BLaER1 (cell line): Measurements from ENCODE around the gene VWA7.

Source experiments
- H3K27ac ChIP-seq: shearing (Covaris generic); formaldehyde crosslinking; 2 replicates; pipeline ENCODE4 v1.8.1; 2022
- H3K27me3 ChIP-seq: shearing (Covaris generic); formaldehyde crosslinking; 2 replicates; pipeline ENCODE4 v1.8.1; 2022
- H3K36me3 ChIP-seq: shearing (Covaris generic); formaldehyde crosslinking; 2 replicates; pipeline ENCODE4 v1.8.1; 2022
- H3K4me1 ChIP-seq: shearing (Covaris generic); formaldehyde crosslinking; 2 replicates; pipeline ENCODE4 v1.8.1; 2022
- H3K4me2 ChIP-seq: shearing (Covaris generic); formaldehyde crosslinking; 2 replicates; pipeline ENCODE4 v1.8.1; 2022
- H3K4me3 ChIP-seq: shearing (Covaris generic); formaldehyde crosslinking; 2 replicates; pipeline ENCODE4 v1.8.1; 2022
- H3K9ac ChIP-seq: shearing (Covaris generic); formaldehyde crosslinking; 2 replicates; pipeline ENCODE4 v1.8.1; 2022
- H3K9me3 ChIP-seq: shearing (Covaris generic); formaldehyde crosslinking; 2 replicates; pipeline ENCODE4 v1.8.1; 2022
- H4K20me1 ChIP-seq: shearing (Covaris generic); formaldehyde crosslinking; 2 replicates; pipeline ENCODE4 v1.8.1; 2022
- Cebpa-rat ChIP-seq: shearing (Covaris generic); IDR thresholded peaks from 2 replicates; pipeline ENCODE4 v1.8.1; 2022

VWA7 gene

DNA sequence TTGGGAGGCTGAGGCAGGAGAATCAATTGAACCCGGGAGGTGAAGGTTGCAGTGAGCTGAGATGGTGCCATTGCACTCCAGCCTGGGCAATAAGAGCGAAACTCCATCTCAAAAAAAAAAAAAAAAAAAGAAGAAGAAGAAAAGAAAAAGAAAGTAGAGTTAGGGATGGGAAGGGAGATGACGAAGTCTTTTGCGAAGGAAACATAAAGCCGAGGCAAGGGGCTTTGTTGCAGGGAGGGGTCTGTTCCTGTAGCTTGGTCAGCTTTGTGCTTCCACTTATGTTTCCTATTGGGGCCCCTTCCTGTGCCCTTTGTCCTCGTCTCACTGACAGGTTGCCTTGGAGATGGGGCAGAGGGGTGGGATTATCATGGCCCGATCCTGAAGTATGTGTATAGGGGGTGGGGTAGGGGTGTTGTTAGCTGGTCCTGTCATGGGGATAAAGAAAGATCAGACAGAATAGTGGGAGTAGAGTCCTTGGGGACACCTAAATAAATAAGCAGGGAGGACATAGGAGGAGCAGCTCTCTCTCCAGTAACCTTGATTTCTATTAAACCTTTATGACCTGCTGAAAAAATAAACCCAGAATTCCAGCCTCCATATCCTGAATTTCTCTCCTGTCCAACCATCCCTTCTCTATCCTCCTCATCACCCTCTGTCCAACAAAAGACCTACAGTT, 39.7 kb downstream of the VWA7 start:
- Histone ChIP-seq H3K27me3 (no peaks in the 10 kb centered on the region), H3K4me3 (peak overlapping the region; percentile 89), H3K9ac (peak overlapping the region; percentile 97), H3K27ac (peak overlapping the region; percentile 99), H4K20me1 (peaks cover 21% of the 10 kb centered on the region), H3K36me3 (peaks cover 34% of the 10 kb centered on the region), H3K4me1 (peaks cover 68% of the 10 kb centered on the region), H3K4me2 (peak overlapping the region; percentile 98), H3K9me3 (no peaks in the 10 kb centered on the region)
- no peak for TF ChIP-seq Cebpa-rat

DNA sequence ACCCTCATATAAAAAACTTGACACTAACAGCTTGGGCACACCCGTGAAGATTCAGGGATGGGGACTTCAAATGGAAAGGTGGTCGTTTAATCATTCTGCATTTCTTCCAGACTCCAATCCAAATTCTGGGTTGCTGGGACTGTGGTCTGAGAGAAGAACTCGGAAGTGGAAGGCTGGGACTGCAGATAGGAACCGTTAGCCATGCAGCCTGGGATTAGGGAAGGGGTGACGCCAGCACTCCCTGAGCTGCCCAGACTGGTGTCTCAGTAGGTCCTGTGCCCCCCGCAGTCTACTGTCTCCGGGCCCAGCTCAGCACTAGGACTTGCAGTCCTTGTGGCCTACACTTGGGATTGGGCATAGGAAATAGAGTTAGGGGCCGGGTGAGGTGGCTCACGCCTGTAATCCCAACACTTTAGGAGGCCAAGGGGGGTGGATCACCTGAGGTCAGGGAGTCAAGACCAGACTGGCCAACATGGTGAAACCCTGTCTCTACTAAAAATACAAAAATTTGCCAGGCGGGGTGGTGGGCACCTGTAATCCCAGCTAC, 40.3 kb downstream of the VWA7 start:
- peak overlapping the region; percentile 89 for H3K4me3 ChIP-seq
- TF ChIP-seq Cebpa-rat = no peak

DNA sequence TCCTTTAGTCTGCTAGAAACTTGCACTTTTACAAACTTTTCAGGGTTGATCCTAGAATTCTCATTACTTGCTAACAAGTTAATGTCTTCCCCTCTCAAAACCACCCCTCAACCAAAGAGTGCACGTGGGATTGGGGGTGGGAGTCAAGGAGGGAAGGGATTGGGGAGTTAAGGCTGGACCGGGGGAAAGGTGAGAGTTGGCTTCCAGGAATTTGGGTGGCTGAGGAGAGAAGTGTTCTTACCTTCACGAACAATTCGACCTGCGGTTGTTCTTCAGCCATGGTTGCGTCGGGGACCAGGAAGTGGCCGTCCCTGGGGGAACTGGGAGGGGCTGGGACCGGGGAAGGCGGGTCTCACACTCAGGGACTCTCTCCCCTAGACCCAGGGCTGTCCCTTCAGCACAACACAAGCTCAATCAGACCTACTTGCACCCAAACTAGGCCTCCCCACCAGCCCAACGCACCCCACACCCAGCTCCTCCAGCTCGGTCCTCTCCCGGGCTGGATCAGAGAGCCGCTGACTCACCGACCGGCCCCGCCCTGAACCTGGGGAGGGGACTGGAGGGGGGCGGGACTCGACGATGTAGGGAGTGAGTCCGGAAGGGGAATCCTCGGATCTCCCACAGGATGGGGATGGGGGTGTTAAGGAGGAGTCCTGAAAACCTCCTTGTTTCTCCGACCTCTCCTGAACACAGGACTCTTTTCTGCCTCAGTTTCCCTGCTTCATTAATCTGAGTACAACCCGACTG, 40.9 kb downstream of the VWA7 start, which contains the start of gene CLIC1:
Gene CLIC1 (minus strand): TSS at position 510 of the 747 bp plus-strand sequence. CDS start 230 bp downstream, at position 280.
- Histone ChIP-seq H3K9me3 (no peaks in the 10 kb centered on the region), H3K4me1 (peaks cover 68% of the 10 kb centered on the region), H3K4me3 (peak within 1 kb of the TSS; percentile 89), H3K36me3 (peaks cover 34% of the 10 kb centered on the region), H3K27me3 (no peaks in the 10 kb centered on the region), H3K9ac (peak within 1 kb of the TSS; percentile 97), H4K20me1 (peaks cover 33% of the 10 kb centered on the region), H3K27ac (peak within 1 kb of the TSS; percentile 99), H3K4me2 (peak within 1 kb of the TSS; percentile 98)
- TF ChIP-seq Cebpa-rat = no peak

More for the DNA sequence above, 40.3 kb downstream of the VWA7 start:
- peaks cover 68% of the 10 kb centered on the region for H3K4me1 ChIP-seq
- H4K20me1 ChIP-seq = peaks cover 27% of the 10 kb centered on the region
- H3K27ac ChIP-seq = peak overlapping the region; percentile 99
- no peaks in the 10 kb centered on the region for H3K9me3 ChIP-seq
- peaks cover 34% of the 10 kb centered on the region for H3K36me3 ChIP-seq
- peak overlapping the region; percentile 97 for H3K9ac ChIP-seq
- H3K4me2 ChIP-seq = peak overlapping the region; percentile 98
- H3K27me3 ChIP-seq = no peaks in the 10 kb centered on the region

DNA sequence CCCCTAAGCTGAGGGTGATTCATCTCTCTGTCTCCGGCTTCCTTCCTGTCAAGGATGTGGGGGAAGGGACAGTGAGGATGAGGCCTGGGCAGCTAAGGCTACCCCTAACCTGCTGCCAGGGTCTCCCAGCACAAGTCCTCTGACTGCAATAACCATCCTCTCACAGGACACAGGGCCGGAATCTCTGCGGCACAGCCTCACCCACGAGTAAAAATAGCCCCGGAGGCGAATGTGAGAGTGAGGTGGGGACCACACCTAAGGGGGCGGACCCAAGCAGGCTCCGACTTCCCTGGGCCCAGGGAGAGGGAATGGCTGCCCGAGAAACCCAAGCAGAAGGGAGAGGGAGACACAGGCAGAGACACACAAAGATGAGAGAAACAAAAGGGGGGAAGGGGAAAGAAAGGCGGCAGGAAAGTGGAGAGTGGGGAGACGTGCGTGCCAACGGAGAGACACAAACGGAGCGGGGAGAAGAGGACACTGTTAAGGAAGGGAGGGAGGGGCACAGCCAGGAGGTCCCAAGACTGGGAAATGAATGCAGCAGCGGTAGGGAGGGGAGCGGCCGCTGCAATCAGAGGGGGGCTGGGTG, 42.2 kb downstream of the VWA7 start:
- Histone ChIP-seq H3K4me2 (peak overlapping the region; percentile 98), H3K36me3 (peaks cover 43% of the 10 kb centered on the region), H3K27ac (peak overlapping the region; percentile 99), H3K4me3 (peak overlapping the region; percentile 89), H3K27me3 (no peaks in the 10 kb centered on the region), H3K9ac (peak overlapping the region; percentile 97), H3K4me1 (peaks cover 72% of the 10 kb centered on the region), H3K9me3 (no peaks in the 10 kb centered on the region), H4K20me1 (peaks cover 43% of the 10 kb centered on the region)
- no peak for TF ChIP-seq Cebpa-rat

DNA sequence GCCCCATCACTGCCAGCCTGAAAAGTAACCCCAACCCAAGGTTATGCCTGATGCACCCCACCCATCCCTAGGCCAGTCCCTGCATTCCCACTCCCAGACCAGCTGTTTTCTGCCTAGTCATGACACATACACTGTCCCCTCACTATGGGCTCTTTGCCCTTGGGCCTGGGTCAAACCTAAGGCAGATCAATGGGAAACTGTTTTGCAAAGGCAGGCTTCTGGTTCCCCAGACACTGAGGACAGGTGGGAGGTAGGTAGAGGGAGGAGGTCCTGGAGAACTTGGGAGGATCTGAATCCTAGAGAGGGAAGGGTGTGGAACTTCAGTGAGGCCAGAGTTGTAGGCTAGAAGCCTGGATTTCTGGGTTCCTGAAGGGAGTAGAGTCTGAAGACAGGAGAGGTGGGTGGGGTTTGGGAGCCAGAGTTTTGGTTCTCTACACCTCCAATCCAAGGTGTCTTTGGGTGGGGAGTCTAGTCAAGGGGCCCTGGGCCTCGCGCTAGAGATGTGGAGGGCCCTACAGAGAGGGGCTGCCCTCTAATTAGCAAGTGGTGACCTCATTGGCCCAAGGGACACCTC, 42.8 kb downstream of the VWA7 start:
- Histone ChIP-seq H3K36me3 (peaks cover 43% of the 10 kb centered on the region), H3K9ac (peak overlapping the region; percentile 97), H3K27ac (peak overlapping the region; percentile 99), H3K4me2 (peak overlapping the region; percentile 98), H3K27me3 (no peaks in the 10 kb centered on the region), H3K4me3 (peak overlapping the region; percentile 89), H3K9me3 (no peaks in the 10 kb centered on the region), H4K20me1 (peaks cover 43% of the 10 kb centered on the region), H3K4me1 (peaks cover 70% of the 10 kb centered on the region)
- TF ChIP-seq Cebpa-rat = no peak

DNA sequence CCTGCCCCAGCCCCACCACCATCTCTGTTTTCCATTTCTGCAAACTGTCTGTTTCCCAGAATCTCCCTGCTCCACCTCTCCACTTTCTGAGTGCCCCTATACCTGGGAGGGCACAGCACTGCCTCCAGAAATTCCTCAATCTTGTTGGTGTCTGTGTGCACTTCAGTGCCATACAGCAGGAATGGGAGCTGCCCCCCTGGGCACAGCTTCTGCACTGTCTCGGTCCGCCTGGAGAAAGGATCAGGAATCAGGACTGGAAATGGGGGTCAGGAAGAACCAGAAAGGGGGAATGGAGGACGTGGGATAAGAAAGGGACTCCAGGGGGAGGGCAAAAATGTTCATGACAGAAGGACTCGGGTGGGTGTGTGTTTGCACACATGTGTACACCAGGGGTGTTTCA, 43.4 kb downstream of the VWA7 start:
- no peak for TF ChIP-seq Cebpa-rat
- Histone ChIP-seq H3K27ac (peak overlapping the region; percentile 99), H4K20me1 (peaks cover 49% of the 10 kb centered on the region), H3K4me1 (peaks cover 69% of the 10 kb centered on the region), H3K36me3 (peaks cover 45% of the 10 kb centered on the region), H3K9me3 (no peaks in the 10 kb centered on the region), H3K27me3 (no peaks in the 10 kb centered on the region), H3K9ac (peak overlapping the region; percentile 97), H3K4me2 (peak overlapping the region; percentile 98), H3K4me3 (peak overlapping the region; percentile 89)

DNA sequence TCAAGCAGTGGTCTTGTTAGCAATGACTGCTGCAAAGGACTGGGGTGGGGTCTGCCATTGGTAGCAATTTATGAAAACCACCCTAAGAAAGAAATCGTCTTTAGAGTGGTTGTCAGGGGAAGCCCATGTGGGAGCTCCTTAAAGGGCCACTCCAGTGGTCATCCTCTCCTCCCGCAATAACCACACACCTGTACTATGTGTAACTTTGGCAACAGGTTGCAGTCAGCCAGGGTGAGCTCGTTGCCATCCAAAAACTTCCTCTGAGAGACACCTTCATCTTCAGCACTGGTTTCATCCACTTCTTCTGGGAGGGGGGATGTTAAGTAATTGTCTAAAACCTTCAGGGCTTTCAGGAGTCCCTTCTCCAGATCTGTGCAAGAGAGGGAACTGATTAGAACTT, 45.1 kb downstream of the VWA7 start:
- Histone ChIP-seq H3K4me3 (no peak overlapping the region), H3K27ac (no peak overlapping the region), H3K36me3 (peaks cover 53% of the 10 kb centered on the region), H3K9me3 (no peaks in the 10 kb centered on the region), H3K4me1 (peaks cover 72% of the 10 kb centered on the region), H3K4me2 (peak overlapping the region; percentile 20; the same call in 1 of the 2 replicates), H3K27me3 (no peaks in the 10 kb centered on the region), H3K9ac (no peak overlapping the region), H4K20me1 (peaks cover 63% of the 10 kb centered on the region)
- no peak for TF ChIP-seq Cebpa-rat

DNA sequence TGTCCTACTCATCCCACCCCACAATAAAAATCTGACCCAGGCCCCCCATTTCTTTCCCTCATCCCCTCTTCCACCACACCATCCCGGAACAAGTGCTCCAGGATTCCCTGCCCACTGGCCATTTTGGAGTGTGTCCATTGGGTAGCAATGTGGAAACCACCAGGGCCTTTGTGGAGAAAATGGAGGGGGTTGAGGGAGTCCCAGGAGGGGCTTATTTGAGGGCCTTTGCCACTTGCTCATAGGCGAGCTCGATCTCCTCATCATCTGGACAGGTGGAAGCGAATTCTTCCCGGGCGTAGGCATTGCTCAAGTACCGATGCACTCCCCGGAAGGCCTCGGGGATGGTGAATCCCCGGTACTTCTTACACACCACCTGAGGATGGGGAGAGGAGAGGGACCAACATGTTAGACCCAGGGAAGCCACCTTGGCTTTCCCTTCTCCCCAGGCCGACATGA, 46.5 kb downstream of the VWA7 start:
- H3K4me3 ChIP-seq = peak overlapping the region; percentile 94
- H3K9me3 ChIP-seq = no peaks in the 10 kb centered on the region
- peaks cover 74% of the 10 kb centered on the region for H4K20me1 ChIP-seq
- H3K36me3 ChIP-seq = peaks cover 67% of the 10 kb centered on the region
- H3K27ac ChIP-seq = 0 out of 2 replicates have a peak overlapping the region, but pooled peaks have one; percentile 88
- TF ChIP-seq Cebpa-rat = no peak
- H3K4me1 ChIP-seq = peaks cover 81% of the 10 kb centered on the region
- H3K9ac ChIP-seq = peak overlapping the region; percentile 89; the same call in 1 of the 2 replicates
- H3K4me2 ChIP-seq = peak overlapping the region; percentile 99
- H3K27me3 ChIP-seq = no peaks in the 10 kb centered on the region

DNA sequence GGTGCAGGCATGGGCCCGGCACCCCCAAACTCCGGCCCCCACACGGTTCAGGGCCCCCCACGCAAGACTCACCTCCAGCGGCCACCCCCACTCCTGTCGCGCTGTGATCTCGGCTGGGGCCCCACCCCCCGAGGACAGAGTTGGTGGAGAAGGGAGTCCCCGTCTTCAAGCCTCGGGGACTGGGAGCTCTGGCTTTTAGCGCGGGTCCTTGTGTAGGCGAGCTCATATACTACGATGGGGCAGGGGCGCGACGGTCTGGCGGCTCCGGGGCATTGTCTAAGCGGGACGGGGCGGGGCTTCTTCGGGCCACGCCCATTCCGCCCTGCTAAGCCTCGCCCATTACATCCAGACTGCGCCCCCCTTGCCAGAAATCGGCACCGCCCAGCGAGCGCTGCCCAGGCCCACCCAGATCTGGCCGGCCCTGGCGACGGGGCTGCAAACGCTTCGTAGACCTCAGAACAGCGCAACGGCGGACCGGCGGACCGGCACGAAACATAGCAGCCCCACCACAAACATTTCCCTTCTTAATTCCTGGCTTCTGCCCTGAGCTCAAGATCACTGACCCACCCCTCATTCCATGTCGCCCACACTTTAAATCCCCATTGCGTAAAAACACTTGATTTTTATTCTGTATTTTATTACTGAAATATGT, 47.0 kb downstream of the VWA7 start:
- TF ChIP-seq Cebpa-rat = no peak
- Histone ChIP-seq H3K4me2 (peak overlapping the region; percentile 99), H3K4me3 (peak overlapping the region; percentile 94), H3K27ac (peak overlapping the region; percentile 88), H3K27me3 (no peaks in the 10 kb centered on the region), H3K36me3 (peaks cover 70% of the 10 kb centered on the region), H3K4me1 (peaks cover 87% of the 10 kb centered on the region), H4K20me1 (peaks cover 74% of the 10 kb centered on the region), H3K9ac (peak overlapping the region; percentile 89), H3K9me3 (no peaks in the 10 kb centered on the region)
